NT2/D1 (cell line): Measurements from ENCODE around the gene WASHC2C.
"Not testable (repeated sequence)": the region's sequence is repeated elsewhere in the genome, so short reads cannot be mapped to it uniquely, and the experiment has no call there.

Experiments
- SUZ12 ChIP-seq: IDR thresholded peaks from 2 replicates; pipeline ENCODE4 v1.6.1; 2011; ENCODE audit not compliant: insufficient read length, insufficient read depth; ENCODE audit errors: extremely low read depth
- YY1 ChIP-seq: IDR thresholded peaks from 2 replicates; pipeline ENCODE4 v1.6.1; 2011; ENCODE audit not compliant: insufficient read length, insufficient read depth
- ZNF274 ChIP-seq: IDR thresholded peaks from 2 replicates; pipeline ENCODE4 v1.6.1; 2011; ENCODE audit warnings: mild to moderate bottlenecking, low read depth, low read length

- not testable (repeated sequence) for TF ChIP-seq ZNF274, SUZ12, YY1
These were observed 41.3 kb downstream of the WASHC2C start for GRCh38 chr10:45768334-45768733.
